SKM-1 treated with dmso at 0.1 percent for 144 hours (cell line): Measurements from ENCODE around the gene CCDC174.
A peak's percentile ranks its signal among the peaks of the same experiment; 100 is the strongest.

Experiments used
- DNase-seq: peaks from one replicate; lab custom pipeline; 2025; ENCODE audit not compliant: unreplicated experiment; lab: John Stamatoyannopoulos, UW

The CCDC174 gene

DNA sequence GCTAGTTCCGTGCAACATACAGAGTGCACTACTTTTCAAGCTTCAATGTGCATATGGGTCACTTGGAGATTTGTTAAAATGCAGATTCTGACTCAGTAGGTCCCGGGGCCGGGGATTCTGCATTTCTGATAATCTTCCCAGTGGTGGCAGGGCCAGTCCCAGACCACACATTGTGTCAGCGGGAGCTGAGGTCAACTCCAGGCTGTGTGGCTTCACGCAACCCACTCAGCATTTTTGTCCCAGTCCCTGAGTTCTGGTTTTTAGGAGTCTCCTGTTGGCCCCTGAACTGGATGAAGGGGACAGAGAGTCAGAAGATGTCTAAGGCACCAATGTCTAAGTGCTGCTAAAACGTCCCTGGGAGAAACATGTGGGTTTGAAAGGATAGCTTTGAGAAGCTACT lies 26.1 kb upstream of the CCDC174 start:
- DNase-seq, result no peak

DNA sequence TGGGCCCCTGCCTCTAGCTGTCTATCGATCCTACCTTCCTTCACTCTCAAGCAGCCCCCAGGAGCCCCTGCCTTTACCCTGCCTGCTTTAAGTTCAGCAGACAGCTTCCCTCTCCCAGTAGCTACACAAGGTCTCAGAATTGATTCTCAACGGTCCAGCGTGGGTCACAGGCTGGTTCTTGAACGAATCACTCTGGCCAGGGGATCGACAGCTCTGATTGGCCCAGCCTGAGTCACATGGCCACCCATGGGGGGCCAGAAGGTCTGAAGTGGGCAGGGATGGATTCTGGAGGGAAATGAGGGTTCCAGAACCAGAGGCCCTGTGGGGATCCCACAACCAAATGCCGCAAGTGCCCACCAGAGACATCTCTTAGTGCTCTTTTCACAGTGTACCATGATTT lies 23.7 kb upstream of the CCDC174 start:
- no peak for DNase-seq

DNA sequence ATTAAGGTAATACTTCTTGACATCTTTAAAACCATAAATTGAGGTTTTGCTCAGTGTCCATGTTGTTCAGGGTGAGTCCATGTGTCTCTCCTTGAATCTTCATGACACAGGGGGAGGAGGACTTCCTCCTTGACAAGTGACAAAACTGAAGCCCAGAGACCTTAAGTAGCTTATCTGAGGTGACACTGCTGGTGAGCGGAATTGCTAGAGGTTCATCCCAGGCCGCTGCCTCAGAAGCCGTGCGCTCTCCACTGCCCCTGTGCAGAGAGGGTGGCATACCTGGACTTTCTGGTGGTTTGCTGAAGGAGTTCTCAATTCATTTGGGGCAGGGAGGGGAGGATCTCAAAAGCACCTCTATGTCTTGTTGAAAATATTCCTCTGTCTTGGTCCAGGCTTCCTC lies 23.2 kb upstream of the CCDC174 start:
- no peak for DNase-seq

DNA sequence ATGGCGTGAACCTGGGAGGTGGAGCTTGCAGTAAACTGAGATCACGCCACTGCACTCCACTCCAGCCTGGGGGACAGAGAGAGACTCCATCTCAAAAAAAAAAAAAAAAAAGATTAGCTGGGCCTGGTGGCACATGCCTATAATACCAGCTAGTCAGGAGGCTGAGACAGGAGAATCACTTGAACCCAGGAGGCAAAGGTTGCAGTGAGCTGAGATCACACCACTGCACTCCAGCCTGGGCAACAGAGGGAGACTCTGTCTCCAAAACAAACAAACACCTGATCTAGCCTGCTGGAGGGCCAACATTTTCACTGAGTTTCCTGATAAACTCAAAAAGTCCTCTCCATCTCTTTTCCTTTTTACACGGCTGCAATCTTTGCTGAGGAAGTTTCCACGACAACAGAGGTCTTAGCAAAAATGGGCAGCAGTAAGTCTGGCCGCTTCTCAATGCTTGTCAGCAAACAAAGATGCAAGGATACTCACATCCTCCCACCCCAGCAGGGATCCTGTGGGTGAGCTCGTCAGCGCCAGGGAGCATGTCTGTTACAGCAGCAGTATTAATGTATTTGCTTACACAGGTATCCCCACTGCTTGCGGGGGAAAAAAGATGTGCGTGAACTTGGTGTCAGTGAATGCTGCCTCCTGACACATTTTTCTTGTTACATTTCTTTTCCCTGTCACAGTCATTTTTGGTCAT lies 21.0 kb upstream of the CCDC174 start:
- DNase-seq, result no peak

- DNase-seq, result no peak
Observed at GRCh38 chr3:14631101-14631497, 20.5 kb upstream of the CCDC174 start.

GRCh38 chr3:14631687-14632441 lies 19.7 kb upstream of the CCDC174 start:
- no peak for DNase-seq

- DNase-seq, result no peak
Observed at GRCh38 chr3:14632442-14632930, 19.1 kb upstream of the CCDC174 start.

GRCh38 chr3:14633417-14633816 lies 18.1 kb upstream of the CCDC174 start:
- no peak for DNase-seq

DNA sequence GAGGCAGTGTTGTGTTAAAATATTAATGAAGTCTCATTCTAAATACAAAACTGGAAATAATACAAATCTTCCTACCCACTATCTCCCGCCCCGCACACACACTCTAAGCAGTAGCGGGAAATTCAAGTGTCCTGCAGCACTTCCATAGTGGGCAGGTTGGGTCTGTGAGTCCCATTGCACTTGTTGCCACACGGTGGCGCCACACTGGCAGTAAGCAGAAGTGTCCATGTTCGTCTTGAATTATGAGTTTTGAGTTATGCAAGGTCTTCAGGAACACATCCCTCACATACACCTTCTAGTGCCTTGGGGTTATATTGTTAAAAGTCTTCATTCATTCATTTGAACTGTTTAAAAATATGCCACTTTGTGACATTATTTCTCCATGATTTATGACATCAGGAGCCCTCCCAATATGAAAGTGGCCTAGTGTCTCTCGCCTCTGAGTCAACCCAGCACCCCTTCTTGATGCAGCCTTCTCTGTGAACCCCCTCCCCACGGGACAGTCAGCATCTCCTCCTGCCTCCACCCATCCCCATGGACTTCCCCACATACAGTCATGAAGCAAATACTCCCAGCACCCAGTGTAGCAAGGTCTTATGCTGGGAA lies 17.6 kb upstream of the CCDC174 start:
- DNase-seq, result peak; percentile 55

- DNase-seq, result no peak
Observed at GRCh38 chr3:14634763-14635400, 16.7 kb upstream of the CCDC174 start.

GRCh38 chr3:14636496-14637087 lies 15.0 kb upstream of the CCDC174 start:
- DNase-seq, result no peak

GRCh38 chr3:14640157-14640562 lies 11.4 kb upstream of the CCDC174 start:
- no peak for DNase-seq

- no peak for DNase-seq
Observed at GRCh38 chr3:14640734-14641133, 10.8 kb upstream of the CCDC174 start.

GRCh38 chr3:14641346-14641745 lies 10.2 kb upstream of the CCDC174 start:
- no peak for DNase-seq

GRCh38 chr3:14645453-14645852 lies 6.1 kb upstream of the CCDC174 start:
- no peak for DNase-seq

- DNase-seq, result no peak
Observed at GRCh38 chr3:14646131-14646573, 5.4 kb upstream of the CCDC174 start.

DNA sequence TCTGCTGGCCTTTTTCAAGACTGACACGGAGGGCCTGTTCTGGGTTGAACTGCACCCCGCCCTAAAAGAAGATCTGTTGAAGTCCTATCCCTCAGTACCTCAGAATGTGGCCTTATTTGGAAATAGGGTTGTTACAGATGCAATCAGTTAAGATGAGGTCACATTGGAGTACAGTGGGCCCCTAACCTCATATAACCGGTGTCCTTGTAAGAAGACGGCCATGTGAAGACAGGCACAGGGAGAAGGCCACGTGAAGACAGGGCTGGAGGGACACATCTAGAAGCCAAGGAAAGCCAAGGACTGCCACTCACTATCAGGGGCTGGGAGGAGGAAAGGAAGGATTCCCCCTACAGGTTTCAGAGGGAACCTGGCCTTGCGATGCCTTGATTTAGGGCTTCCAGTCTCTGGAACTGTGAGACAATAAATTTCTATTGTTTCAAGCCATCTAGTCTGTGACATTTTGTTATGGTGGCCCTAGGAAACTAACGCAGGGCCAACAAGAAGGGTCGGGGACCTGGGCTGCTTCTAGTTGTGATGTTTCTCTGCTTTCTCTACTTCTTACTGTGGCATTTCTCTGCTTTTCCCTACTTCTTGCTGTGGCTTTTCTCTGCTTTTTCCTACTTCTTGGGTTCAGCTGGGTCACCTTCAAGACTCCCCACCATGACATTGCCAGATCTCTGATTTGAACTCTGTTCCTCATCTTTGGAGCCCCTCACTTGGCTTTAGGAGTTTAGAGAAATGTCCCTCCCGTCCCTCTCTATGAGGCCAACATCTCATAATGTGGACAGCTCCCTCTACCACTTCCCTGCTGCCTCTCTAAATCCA lies 4.8 kb upstream of the CCDC174 start:
- no peak for DNase-seq

GRCh38 chr3:14647976-14648955 lies 3.3 kb upstream of the CCDC174 start:
- no peak for DNase-seq

GRCh38 chr3:14649466-14649865 lies 2.1 kb upstream of the CCDC174 start:
- DNase-seq, result no peak
